Measurements from ENCODE around the gene NEU4.

DNA sequence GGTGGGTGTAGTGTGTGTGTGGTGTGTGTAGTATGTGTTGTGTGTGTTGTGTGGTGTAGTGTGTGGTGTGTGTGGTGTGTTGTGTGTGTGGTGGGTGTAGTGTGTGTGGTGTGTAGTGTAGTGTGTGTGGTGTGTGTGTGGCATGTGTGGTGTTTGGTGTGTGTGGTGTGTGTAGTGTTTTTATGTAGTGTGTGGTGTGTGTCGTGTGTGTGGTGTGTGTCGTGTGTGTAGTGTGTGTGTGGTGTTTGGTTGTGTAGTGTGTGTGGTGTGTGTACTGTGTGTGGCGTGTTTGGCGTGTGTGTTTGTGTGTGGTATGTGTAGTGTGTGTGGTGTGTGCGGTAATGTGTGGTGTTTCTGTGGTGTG lies 55.8 kb downstream of the NEU4 start:
- TF ChIP-seq, protein P1, sequence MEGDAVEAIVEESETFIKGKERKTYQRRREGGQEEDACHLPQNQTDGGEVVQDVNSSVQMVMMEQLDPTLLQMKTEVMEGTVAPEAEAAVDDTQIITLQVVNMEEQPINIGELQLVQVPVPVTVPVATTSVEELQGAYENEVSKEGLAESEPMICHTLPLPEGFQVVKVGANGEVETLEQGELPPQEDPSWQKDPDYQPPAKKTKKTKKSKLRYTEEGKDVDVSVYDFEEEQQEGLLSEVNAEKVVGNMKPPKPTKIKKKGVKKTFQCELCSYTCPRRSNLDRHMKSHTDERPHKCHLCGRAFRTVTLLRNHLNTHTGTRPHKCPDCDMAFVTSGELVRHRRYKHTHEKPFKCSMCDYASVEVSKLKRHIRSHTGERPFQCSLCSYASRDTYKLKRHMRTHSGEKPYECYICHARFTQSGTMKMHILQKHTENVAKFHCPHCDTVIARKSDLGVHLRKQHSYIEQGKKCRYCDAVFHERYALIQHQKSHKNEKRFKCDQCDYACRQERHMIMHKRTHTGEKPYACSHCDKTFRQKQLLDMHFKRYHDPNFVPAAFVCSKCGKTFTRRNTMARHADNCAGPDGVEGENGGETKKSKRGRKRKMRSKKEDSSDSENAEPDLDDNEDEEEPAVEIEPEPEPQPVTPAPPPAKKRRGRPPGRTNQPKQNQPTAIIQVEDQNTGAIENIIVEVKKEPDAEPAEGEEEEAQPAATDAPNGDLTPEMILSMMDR (IDR thresholded peaks at IDR 0.05), result no peak
- TF ChIP-seq POLR2A (IDR thresholded peaks at IDR 0.05), result no peak

Data from thyroid gland (tissue), 4 donors.